HG03139 (cell line): ENCODE results near the gene OPHN1.
"Not testable (repeated sequence)": the region's sequence is repeated elsewhere in the genome, so short reads cannot be mapped to it uniquely, and the experiment has no call there.

Source experiments
- ATAC-seq: cut with Tn5 transposase; IDR thresholded peaks from one replicate; pipeline ENCODE4 v1.9.1; 2021; ENCODE audit not compliant: unreplicated experiment

The OPHN1 gene

DNA sequence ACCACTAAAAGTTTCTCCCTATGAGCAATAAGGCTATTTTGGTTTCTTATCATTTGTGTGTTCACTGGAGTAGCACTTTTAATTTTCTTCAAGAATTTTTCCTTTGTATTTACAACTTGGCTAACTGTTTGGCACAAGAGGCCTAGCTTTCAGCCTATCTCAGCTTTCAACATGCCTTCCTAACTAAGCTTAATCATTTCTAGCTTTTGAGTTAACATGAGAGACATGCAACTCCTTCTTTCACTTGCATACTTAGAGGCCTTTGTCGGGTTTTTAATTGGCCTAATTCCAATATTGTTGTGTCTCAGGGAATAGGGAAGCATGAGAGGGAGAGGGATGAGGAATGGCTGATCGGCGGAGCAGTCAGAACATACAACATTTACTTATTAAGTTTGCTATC, 349.8 kb downstream of the OPHN1 start:
- no peak for ATAC-seq

DNA sequence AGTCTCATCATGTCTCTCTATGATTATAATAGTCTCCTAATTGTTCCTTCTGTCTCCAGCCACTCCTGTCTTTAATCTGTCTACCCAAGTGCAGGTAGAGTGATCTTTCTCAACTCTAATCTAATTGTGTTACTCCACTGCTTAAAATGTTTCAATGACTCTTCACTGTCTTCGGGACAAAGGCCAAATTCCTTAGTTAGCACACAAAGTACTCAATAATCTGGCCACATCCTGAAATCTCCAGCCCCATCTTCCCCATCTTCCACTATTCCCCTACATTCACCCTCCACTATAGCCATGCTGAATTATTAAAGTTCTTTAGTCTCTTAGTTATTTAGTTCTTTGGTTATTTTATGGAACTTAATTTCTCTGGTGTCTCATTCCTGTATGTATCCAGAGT, 353.3 kb downstream of the OPHN1 start:
- no peak for ATAC-seq

DNA sequence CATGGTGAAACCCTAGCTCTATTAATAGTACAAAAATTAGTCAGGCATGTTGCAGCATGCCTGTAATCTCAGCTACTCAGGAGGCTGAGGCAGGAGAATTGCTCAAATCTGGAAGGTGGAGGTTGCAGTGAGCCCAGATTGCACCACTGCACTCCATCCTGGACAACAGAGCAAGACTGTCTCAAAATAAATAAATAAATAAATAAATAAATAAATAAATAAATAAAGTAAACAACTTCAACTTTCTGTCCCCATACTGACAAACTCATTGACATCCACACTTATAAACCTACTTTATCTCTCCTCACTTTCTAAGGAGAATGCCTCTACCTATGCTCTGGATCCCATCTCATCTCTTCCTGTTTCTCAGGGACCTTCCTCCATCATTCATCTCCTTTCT, 354.5 kb downstream of the OPHN1 start:
- ATAC-seq, result not testable (repeated sequence)

DNA sequence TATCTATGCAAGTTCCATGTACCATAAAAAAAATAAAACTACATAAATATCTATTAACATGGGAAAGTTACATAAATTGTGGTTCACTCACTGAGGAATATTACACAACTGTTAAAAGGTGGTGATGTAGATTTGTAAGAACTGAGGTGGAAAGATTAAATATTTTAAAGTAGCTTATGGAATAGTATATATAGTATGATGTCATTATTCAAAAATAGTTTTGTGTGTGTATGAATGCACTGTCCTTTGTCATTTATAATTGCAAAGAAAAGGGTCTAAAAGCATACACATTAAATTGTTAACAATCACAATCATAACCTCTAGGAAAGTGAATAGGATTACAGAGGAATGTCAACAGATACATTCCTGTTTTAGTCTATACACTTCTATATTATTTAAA, 355.9 kb downstream of the OPHN1 start:
- no peak for ATAC-seq

DNA sequence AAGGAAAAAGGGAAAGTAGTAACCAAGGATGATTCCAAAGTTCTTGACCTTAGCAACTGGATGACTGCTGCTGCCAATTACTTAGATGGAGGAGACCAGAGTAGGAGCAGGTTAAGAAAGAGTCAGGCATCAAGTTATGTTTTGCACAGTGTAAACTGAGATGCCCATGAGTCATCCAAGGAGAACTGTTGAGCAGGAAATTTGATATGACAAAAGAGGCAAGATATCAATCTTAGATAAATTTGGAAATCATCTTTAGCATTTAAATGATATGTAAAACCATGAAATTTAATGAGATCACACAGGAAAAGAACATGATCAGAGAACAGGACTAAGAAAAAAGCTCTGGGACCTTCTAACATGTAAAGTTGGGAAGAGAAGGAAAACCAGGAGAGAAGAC, 361.3 kb downstream of the OPHN1 start:
- ATAC-seq, result no peak

DNA sequence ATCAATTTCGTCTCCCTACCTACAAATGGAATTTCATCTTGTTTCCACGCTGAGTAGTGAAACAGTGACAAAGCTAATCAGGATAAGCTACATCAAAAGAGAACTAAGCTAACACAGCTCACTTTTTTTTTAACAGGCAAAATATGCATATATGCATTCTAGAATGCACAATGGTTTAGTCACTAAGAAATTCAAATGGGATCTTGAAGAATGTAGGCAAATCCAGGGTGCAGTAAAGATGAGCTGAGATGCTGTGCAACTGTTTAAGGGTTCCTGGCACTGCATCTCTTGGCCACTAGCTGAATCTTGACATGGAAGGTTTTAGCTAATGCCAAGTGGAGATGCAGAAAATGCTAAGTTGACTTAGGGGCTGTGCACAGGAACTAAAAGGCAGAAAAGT, 363.2 kb downstream of the OPHN1 start:
- ATAC-seq, result not testable (repeated sequence)

DNA sequence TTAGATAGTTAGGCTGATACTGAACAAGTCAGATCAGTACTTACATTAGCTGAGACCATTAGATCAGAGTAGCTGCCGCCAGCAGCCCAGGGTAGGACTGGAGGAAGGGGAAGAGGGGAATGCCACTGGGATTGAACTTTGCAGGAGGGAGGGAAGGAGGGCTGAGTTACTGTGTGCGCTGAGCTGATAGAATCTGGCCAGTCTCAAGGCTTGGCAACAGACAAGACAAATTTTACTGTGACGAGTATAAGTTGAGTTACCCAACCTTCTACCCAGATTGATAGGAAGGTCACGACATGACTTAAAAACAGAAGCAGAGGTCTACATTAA, 372.1 kb downstream of the OPHN1 start:
- no peak for ATAC-seq

DNA sequence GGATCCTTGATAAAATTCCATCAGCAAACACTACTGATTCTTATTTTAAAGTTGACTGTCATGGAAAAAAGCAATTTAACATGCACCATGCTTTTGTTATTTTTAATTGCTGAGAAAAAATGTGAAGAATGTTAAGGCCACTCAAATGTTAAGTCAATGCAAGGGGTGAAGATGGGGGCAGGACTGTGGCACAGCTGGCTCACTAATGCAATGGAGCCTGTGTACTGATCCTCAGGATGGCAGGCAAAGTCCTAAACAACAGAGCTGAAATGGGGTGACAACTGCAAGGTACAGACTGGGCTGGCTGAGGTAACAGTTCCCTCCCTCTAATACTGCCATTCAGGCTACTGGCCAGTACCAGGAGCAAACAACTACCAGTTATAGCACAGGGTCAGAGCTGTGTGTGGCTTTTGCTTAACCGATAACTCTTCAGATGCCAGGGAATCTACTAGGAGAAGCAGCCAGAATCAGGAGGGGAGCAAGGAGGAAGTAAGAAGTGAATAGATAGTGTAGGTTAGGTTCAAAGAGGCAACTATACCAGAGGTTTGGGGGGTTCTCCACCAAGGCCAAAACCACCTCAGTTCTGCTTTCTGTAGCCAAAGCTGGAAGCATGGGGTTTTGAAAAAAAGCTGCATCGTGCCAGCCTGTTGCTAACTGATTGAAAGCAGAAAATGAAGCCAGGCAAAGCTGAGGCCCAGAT, 372.6 kb downstream of the OPHN1 start:
- no peak for ATAC-seq

DNA sequence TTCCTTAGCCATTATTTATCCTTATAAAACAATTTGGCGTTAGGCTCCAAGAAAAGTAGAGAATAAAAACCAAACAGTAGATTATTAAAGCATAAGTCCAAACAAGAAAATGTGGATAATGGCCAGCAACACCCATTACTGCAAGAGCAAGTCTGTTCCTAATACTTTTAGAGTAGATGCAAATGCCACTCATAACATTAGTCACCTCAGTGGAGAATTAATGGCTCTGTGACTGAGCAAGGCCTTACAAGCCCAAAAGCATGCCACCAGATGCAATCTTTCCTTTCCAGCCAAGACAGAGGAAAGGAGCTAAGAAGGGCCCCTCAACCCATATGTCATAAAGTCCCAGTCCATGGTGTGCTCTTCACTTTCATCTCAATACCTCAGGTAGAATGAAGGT, 373.8 kb downstream of the OPHN1 start:
- no peak for ATAC-seq

DNA sequence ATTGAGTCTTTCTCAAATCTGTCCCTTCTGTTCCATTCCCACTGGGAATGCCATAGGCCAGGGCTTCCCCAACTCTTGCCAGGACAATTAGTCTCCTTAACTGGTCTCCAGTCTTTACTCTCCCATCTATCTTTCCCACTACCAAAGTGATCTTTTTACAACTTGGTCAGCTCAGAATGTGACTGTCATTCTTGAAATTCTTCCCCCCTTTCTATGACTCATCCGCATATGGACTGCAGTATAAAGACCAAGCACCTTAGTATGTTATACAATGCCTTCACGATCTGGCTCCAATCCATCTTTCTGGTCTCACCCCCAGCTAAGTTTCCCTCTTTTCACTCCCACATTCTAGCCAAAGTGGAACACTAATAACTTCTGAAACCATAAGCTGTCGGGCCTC, 383.8 kb downstream of the OPHN1 start:
- ATAC-seq, result no peak

DNA sequence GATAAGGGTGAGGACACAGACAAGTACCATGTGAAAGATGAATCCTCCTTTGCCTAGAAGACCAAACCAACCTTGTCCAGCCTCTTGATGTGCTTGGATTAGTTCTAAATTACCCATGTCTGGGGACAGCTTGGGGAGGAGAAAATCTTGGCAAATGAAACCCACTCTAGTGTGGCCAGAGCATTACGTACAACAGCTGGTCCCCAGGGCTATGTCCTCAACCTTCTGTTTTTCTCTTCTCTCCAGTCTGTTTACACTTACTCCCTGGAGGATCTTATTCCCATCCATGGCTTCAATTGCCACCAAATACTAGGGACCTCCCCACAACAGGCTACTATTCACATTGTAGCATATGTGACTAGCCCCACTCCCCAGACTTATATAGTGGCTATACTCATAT, 384.5 kb downstream of the OPHN1 start:
- ATAC-seq, result no peak

DNA sequence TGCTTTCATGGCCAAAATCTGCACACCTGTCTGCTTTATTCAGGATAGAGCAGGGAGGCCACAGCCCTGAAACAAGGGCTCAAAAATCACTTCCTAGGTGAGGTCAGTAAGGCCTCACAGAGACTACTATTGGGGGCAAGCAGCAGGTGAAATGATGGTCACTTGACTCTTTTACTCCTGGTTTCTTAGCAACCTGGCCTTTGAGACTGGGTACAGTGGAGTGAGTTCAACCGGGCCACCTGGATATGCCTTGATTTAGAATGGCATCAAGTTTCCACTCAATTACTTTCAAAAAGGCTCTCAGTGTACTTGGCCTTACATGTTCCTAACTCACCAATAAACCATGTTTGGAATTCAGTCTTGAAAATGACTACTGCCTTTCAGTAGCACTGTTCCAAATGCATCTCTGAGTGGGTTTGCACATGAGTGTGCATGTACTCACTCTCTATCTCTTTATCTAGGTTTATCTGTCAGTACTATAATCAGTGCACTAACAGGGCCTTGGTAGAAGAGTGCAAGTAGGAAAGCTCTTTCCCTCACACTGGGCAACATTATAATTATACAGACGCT, 388.2 kb downstream of the OPHN1 start:
- no peak for ATAC-seq

DNA sequence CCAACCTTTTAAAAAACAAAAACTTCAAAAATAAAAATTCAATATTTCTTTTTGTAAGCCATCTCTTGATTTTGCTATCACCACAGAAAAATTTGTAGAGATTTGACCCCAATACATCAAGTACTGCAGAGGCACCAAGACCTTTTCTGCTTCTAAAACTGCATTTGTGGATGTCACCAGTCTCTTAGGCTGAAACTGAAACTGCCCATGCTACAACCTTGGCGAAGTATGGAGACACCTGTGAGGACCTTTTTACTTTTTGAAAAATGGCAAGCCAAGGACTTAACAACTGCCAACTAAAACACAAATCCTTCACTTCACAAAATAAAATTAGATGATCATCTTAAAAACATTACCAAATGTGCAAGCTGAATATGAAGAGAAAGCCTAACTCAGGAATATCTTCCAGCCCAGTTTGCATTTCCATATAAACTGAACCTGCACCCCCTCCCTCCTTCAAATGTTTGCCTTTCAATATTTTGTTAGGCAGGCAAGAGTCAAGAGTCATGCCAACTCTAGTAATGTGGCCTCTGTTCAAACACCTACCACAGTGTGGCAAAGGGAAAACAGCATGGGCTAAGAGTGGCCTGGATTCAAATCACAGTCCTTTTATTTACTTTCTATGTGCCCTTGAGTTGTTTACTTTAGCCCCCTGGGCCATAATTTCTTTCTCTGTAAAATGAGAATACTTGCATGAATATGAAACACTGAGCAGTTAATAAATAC, 389.4 kb downstream of the OPHN1 start:
- ATAC-seq, result no peak

DNA sequence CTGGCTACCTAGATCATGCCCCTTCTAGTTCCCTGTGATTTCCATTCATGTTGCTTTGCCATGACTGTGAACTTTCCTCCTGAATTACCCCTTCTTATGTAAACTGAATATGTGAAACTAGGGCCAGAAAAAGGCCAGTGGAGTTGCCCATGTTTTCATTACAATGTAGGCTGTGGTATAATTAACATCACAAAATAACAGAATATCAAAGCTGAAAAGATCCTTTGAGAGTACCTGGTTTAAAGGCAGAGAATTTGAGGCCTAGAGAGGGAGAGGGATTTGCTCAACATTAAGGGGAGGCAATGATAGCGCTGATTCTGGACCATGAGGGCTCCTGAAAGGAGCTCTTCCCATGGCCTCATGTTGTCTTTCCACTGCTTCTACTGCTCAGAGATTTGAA, 392.2 kb downstream of the OPHN1 start:
- ATAC-seq, result no peak

DNA sequence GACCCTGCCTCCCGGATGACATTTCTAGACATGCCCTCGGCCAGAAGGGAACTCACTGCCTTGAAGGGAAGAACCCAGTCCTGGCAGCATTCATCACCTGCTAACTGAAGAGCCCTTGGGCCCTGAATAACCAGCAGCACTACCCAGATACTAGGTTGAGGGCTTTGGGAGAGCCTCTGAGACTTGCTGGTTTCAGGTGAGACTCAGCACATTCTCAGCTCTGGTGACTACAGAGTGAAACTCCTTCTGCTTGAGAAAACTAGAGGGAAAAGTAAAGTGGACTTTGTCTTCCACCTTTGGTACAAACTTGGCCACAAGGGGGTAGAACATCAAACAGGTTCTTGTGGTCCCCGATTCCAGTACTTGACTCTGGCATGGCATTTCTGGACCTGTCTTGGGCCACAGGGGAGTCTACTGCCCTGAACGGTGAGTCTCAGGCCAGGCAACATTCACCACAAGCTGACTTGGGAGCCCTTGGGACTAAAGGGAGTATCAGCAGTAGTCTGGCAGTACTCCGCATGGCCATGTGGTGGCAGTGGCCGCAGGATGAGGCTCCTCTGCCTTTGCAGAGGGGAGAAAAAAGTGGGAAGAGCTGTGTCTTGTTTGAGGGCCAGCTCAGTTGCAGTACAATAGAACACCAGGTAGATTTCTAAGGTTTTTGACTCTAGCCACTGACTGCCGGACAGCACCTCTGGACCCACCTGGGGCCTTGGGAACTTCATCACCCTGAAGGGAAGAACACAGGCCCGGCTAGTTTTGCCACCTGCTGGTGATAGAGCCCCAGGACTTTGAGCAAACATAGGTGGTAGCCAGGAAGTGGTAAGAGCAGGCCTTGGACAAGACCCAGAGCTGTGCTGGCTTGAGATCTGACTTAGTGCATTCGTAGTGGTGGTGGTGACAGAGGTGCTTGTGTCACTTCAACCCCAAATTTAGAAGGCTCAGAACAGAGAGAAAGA, 414.8 kb downstream of the OPHN1 start:
- no peak for ATAC-seq

DNA sequence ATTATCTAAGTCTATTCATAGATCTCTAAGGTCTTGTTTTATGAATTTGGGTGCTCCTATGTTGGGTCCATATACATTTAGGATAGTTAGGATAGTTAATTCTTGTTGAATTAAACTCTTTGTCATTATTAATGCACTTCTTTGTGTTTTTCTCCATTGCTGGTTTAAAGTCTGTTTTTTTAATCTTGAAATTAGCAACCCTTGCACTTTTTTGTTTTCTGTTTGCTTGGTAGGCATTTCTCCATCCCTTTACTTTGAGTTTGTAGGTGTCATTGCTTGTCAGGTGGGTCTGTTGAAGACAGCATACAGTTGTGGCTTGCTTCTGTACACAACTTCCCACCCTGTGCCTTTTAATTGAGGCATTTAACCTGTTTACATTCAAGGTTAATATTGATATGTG, 434.8 kb downstream of the OPHN1 start:
- ATAC-seq, result no peak
